ENCODE measurements around the gene SPIRE2.
"Not testable (repeated sequence)": the region's sequence is repeated elsewhere in the genome, so short reads cannot be mapped to it uniquely, and the experiment has no call there.

Gene SPIRE2

GRCh38 chr16:89869911-89870310 lies 41.6 kb downstream of the SPIRE2 start:
- no peak for DNase-seq (ENCODE audit: low spot score)

GRCh38 chr16:89870440-89870839 lies 42.2 kb downstream of the SPIRE2 start:
- DNase-seq (ENCODE audit: low spot score), result no peak

GRCh38 chr16:89871895-89872294 lies 43.6 kb downstream of the SPIRE2 start:
- no peak for DNase-seq (ENCODE audit: low spot score)

GRCh38 chr16:89873109-89873971 lies 45.1 kb downstream of the SPIRE2 start, which contains the start of gene TCF25:
TSS of gene TCF25 (plus strand) at chr16:89873592. CDS start at chr16:89873668, 76 bp downstream.
- DNase-seq (ENCODE audit: low spot score), result peak; percentile 91

- peak; percentile 97 for DNase-seq (ENCODE audit: low spot score)
Observed at GRCh38 chr16:89873972-89874689, 45.9 kb downstream of the SPIRE2 start.

GRCh38 chr16:89879123-89879522 lies 50.8 kb downstream of the SPIRE2 start:
- not testable (repeated sequence) for DNase-seq (ENCODE audit: low spot score)

- DNase-seq (ENCODE audit: low spot score), result no peak
Observed at GRCh38 chr16:89880477-89881367, 52.4 kb downstream of the SPIRE2 start.

- DNase-seq (ENCODE audit: low spot score), result no peak
Observed at GRCh38 chr16:89881368-89881730, 53.1 kb downstream of the SPIRE2 start.

- DNase-seq (ENCODE audit: low spot score), result no peak
Observed at GRCh38 chr16:89883346-89884040, 55.2 kb downstream of the SPIRE2 start.

GRCh38 chr16:89884041-89884421 lies 55.8 kb downstream of the SPIRE2 start:
- no peak for DNase-seq (ENCODE audit: low spot score)

- no peak for DNase-seq (ENCODE audit: low spot score)
Observed at GRCh38 chr16:89887243-89887642, 59.0 kb downstream of the SPIRE2 start.

GRCh38 chr16:89890200-89890599 lies 61.9 kb downstream of the SPIRE2 start:
- peak; percentile 30 for DNase-seq (ENCODE audit: low spot score)

- DNase-seq (ENCODE audit: low spot score), result no peak
Observed at GRCh38 chr16:89890886-89891657, 62.8 kb downstream of the SPIRE2 start.

GRCh38 chr16:89892055-89892630 lies 63.9 kb downstream of the SPIRE2 start:
- no peak for DNase-seq (ENCODE audit: low spot score)

- DNase-seq (ENCODE audit: low spot score), result no peak
Observed at GRCh38 chr16:89892635-89893034, 64.4 kb downstream of the SPIRE2 start.

- DNase-seq (ENCODE audit: low spot score), result no peak
Observed at GRCh38 chr16:89893642-89894548, 65.6 kb downstream of the SPIRE2 start.

- no peak for DNase-seq (ENCODE audit: low spot score)
Observed at GRCh38 chr16:89895482-89896250, 67.4 kb downstream of the SPIRE2 start.

GRCh38 chr16:89897204-89897603 lies 68.9 kb downstream of the SPIRE2 start:
- DNase-seq (ENCODE audit: low spot score), result no peak
